ENCODE results near the gene BANP.
"Not testable (repeated sequence)": the region's sequence is repeated elsewhere in the genome, so short reads cannot be mapped to it uniquely, and the experiment has no call there.

Gene BANP

GRCh38 chr16:87996962-87997880 lies 46.0 kb downstream of the BANP start:
- no peak for TF ChIP-seq CTCF (IDR thresholded peaks at IDR 0.05; ENCODE audit: extremely low read depth, missing control alignments)
- DNase-seq (ENCODE audit: low spot score): no peak

DNA sequence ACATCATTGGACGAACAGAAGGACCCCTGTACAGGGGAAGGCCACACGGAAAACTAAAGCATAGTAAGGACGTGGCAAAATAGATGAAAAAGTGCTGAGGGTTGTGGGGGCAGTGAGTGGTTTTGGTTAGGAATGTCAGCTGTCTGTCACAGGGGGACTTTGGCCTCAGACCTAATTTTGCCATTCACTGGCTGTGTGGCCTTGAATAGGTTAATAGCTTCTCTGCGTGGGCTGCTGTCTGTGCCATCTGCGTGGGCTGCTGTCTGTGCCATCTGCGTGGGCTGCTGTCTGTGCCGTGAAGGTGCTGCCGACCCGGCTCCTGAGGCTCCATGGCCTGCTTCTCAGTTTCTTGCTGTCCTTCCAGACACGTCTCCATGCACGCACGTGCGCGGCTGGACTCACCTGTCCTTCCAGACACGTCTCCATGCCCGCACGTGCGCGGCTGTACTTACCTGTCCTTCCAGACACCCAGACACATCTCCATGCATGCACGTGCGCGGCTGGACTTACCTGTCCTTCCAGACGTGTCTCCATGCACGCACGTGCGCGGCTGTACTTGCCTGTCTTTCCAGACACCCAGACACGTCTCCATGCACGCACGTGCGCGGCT lies 47.1 kb downstream of the BANP start:
- DNase-seq (ENCODE audit: low spot score): not testable (repeated sequence)

- DNase-seq (ENCODE audit: low spot score): not testable (repeated sequence)
Observed at GRCh38 chr16:87998992-87999391, 47.8 kb downstream of the BANP start.

- TF ChIP-seq CTCF (IDR thresholded peaks at IDR 0.05; ENCODE audit: extremely low read depth, missing control alignments): no peak
- no peak for DNase-seq (ENCODE audit: low spot score)
Observed at GRCh38 chr16:88002211-88002610, 51.0 kb downstream of the BANP start.

GRCh38 chr16:88002749-88003148 lies 51.5 kb downstream of the BANP start:
- no peak for DNase-seq (ENCODE audit: low spot score)
- TF ChIP-seq CTCF (IDR thresholded peaks at IDR 0.05; ENCODE audit: extremely low read depth, missing control alignments): no peak

- no peak for DNase-seq (ENCODE audit: low spot score)
- no peak for TF ChIP-seq CTCF (IDR thresholded peaks at IDR 0.05; ENCODE audit: extremely low read depth, missing control alignments)
Observed at GRCh38 chr16:88003316-88003715, 52.1 kb downstream of the BANP start.

- no peak for DNase-seq (ENCODE audit: low spot score)
- TF ChIP-seq CTCF (IDR thresholded peaks at IDR 0.05; ENCODE audit: extremely low read depth, missing control alignments): no peak
Observed at GRCh38 chr16:88003736-88004135, 52.5 kb downstream of the BANP start.

GRCh38 chr16:88004391-88004790 lies 53.2 kb downstream of the BANP start:
- no peak for DNase-seq (ENCODE audit: low spot score)
- TF ChIP-seq CTCF (IDR thresholded peaks at IDR 0.05; ENCODE audit: extremely low read depth, missing control alignments): no peak

All from GM20000 (cell line).